HG03108 (cell line): Measurements from ENCODE around the gene ARHGAP26.
A peak's percentile ranks its signal among the peaks of the same experiment; 100 is the strongest.

ENCODE experiments used
- ATAC-seq: cut with Tn5 transposase; IDR thresholded peaks from one replicate; pipeline ENCODE4 v1.9.1; 2021; ENCODE audit warnings: moderate library complexity; ENCODE audit not compliant: unreplicated experiment

ARHGAP26 gene

GRCh38 chr5:142845402-142845921, 75.3 kb downstream of the ARHGAP26 start:
- ATAC-seq: peak; percentile 59

- ATAC-seq: peak; percentile 43
Observed at GRCh38 chr5:142845954-142846398, 75.8 kb downstream of the ARHGAP26 start.

GRCh38 chr5:142846406-142846805, 76.2 kb downstream of the ARHGAP26 start:
- ATAC-seq: no peak

- no peak for ATAC-seq
Observed at GRCh38 chr5:142847898-142848790, 78.0 kb downstream of the ARHGAP26 start.

- ATAC-seq: no peak
Observed at GRCh38 chr5:142849466-142849865, 79.3 kb downstream of the ARHGAP26 start.

GRCh38 chr5:142849880-142850279, 79.7 kb downstream of the ARHGAP26 start:
- no peak for ATAC-seq

GRCh38 chr5:142851731-142852130, 81.6 kb downstream of the ARHGAP26 start:
- ATAC-seq: no peak

- ATAC-seq: no peak
Observed at GRCh38 chr5:142852416-142853198, 82.4 kb downstream of the ARHGAP26 start.

GRCh38 chr5:142853682-142854081, 83.5 kb downstream of the ARHGAP26 start:
- ATAC-seq: no peak

GRCh38 chr5:142856269-142856782, 86.1 kb downstream of the ARHGAP26 start:
- ATAC-seq: no peak

GRCh38 chr5:142857405-142857804, 87.2 kb downstream of the ARHGAP26 start:
- ATAC-seq: no peak

- ATAC-seq: no peak
Observed at GRCh38 chr5:142859037-142859436, 88.9 kb downstream of the ARHGAP26 start.

GRCh38 chr5:142860270-142860669, 90.1 kb downstream of the ARHGAP26 start:
- ATAC-seq: no peak

- no peak for ATAC-seq
Observed at GRCh38 chr5:142861011-142861410, 90.8 kb downstream of the ARHGAP26 start.

- no peak for ATAC-seq
Observed at GRCh38 chr5:142862594-142862993, 92.4 kb downstream of the ARHGAP26 start.

GRCh38 chr5:142863856-142864255, 93.7 kb downstream of the ARHGAP26 start:
- no peak for ATAC-seq

GRCh38 chr5:142864290-142865260, 94.4 kb downstream of the ARHGAP26 start:
- ATAC-seq: no peak

GRCh38 chr5:142865631-142866030, 95.5 kb downstream of the ARHGAP26 start:
- no peak for ATAC-seq

- ATAC-seq: peak; percentile 77
Observed at GRCh38 chr5:142866563-142867275, 96.5 kb downstream of the ARHGAP26 start.

GRCh38 chr5:142869886-142870285, 99.7 kb downstream of the ARHGAP26 start:
- ATAC-seq: no peak
